Prostate gland (tissue), 2 donors: ENCODE results near the gene ADI1. TPM values are rescaled to one million over a fixed set of nuclear protein-coding genes. Genes with fewer than 3 reads are reported as not detected.

ENCODE experiments used
- DNase-seq: peaks from one replicate; pipeline ENCODE4 v3.0.0-alpha.2; 2019; ENCODE audit warnings: low spot score
- H3K27ac ChIP-seq, 2 donors: fragments of 200-600 bp; sonication (generic); 2 replicates each; pipeline ENCODE4 v1.5.1; 2017 to 2019
- H3K27me3 ChIP-seq: fragments of 200-600 bp; sonication (generic); replicated peaks from 2 replicates; pipeline ENCODE4 v1.5.1; 2019; ENCODE audit not compliant: insufficient read depth
- H3K36me3 ChIP-seq, 2 donors: fragments of 200-600 bp; sonication (generic); 1 replicate in 1 of 2; 2 replicates in 1 of 2; pipeline versions ENCODE4 v1.5.1 to v1.8.1; 2017 to 2019
- H3K4me1 ChIP-seq: fragments of 200-600 bp; sonication (generic); replicated peaks from 2 replicates; pipeline ENCODE4 v1.5.1; 2019
- H3K4me3 ChIP-seq, 2 donors: fragments of 200-600 bp; sonication (generic); 2 replicates each; pipeline ENCODE4 v1.5.1; 2017 to 2019
- H3K9me3 ChIP-seq: fragments of 200-600 bp; sonication (generic); 2 replicates; pipeline ENCODE4 v1.5.1; 2017
- POLR2A ChIP-seq: fragments of 450-650 bp; IDR thresholded peaks from one replicate; pipeline ENCODE4 v1.6.1; 2016; ENCODE audit warnings: antibody characterized with exemption, mild to moderate bottlenecking
- POLR2AphosphoS5 ChIP-seq: sonication (generic); formaldehyde crosslinking; IDR thresholded peaks from one replicate; pipeline ENCODE4 v1.6.1; 2017; ENCODE audit warnings: antibody characterized with exemption
- WGBS: methylation state at CpG from one replicate; pipeline ENCODE4 v1.1.5; 2018; 5-methylcytosine and 5-hydroxymethylcytosine counted together
- intact Hi-C: fragments of 100-400 bp; cut with DNase I; formaldehyde crosslinking; loops from one replicate; pipeline ENCODE4 v1.14.2; 2022
- total RNA-seq, 2 donors: library from RNA; depleted of rRNA; stranded (reverse); fragments of >200 nt; gene quantifications; one replicate each; pipeline ENCODE4 v1.1.0, GENCODE V29; 2016
- TF ChIP-seq, protein P1 (sequence below), 4 experiments: fragments of 200-600 bp in 2 of 4; fragments of 450-650 bp in 2 of 4; sonication (generic) in 2 of 4; IDR thresholded peaks; 1 replicate in 3 of 4; 2 replicates in 1 of 4; pipeline ENCODE4 v1.5.1; 2016 to 2019; ENCODE audit warnings: antibody characterized with exemption in 4 of 4, mild to moderate bottlenecking in 2 of 4, moderate library complexity in 2 of 4

ADI1 gene
- total RNA-seq, 2 donors from 2014 or later: 81.7 to 270 TPM

DNA sequence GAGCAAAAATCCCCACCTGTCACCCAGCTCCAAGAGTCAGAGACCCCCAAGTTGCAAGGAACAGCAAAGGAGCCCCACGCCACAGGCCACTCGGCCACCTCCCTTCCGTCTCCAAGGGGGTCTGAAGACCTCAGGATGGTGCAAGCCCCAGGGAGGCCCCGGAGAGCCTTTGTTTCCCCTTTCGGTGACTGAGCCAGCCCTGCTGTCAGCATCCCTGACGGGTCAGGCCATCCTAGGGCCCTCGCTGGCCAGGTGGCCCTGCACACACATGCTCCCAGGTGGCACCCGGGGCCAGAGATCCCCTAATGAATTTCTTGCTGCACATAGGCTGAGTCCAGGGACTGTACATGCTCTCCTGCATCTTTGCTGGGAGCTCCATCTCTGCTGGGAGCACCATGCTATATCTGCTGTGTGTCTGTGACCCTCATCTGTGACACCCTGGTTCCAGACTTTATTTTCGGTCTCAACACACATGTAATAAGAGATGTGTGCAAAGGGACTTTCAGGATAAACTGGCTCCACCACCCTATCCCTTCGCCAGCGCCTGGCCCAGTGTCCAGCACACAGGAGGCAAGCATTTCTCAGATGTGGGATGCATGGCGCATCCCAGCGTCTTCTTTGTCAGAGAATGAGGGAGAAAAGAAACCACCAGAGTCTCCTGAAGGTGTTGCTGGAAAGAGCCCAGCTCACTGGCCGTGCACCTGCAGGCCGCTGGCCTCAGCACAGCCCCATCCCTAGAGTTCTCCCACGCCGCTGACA lies 27.4 kb downstream of the ADI1 start:
- intact Hi-C loops: no loop called here
- Histone ChIP-seq H3K36me3 (peaks cover 0 to 9% of the 10 kb centered on the region in 2 donors), H3K27ac (no peak overlapping the region), H3K27me3 (no peaks in the 10 kb centered on the region), H3K9me3 (no peaks in the 10 kb centered on the region), H3K4me3 (no peak overlapping the region), H3K4me1 (no peaks in the 10 kb centered on the region)
- TF ChIP-seq POLR2A (no peak), POLR2AphosphoS5 (no peak)
- TF ChIP-seq, protein P1, sequence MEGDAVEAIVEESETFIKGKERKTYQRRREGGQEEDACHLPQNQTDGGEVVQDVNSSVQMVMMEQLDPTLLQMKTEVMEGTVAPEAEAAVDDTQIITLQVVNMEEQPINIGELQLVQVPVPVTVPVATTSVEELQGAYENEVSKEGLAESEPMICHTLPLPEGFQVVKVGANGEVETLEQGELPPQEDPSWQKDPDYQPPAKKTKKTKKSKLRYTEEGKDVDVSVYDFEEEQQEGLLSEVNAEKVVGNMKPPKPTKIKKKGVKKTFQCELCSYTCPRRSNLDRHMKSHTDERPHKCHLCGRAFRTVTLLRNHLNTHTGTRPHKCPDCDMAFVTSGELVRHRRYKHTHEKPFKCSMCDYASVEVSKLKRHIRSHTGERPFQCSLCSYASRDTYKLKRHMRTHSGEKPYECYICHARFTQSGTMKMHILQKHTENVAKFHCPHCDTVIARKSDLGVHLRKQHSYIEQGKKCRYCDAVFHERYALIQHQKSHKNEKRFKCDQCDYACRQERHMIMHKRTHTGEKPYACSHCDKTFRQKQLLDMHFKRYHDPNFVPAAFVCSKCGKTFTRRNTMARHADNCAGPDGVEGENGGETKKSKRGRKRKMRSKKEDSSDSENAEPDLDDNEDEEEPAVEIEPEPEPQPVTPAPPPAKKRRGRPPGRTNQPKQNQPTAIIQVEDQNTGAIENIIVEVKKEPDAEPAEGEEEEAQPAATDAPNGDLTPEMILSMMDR (IDR thresholded peaks at IDR 0.05): no peak
- WGBS: 92% methylated on average over 17 of the region's 17 CpGs
- DNase-seq: no peak

- no peak overlapping the region for H3K27ac ChIP-seq
- intact Hi-C loops: no loop called here
- 44% methylated on average over 6 of the region's 6 CpGs for WGBS
- no peak overlapping the region for H3K4me3 ChIP-seq
- H3K27me3 ChIP-seq: no peaks in the 10 kb centered on the region
- peaks cover 0 to 9% of the 10 kb centered on the region in 2 donors for H3K36me3 ChIP-seq
- no peak for TF ChIP-seq POLR2A
- TF ChIP-seq POLR2AphosphoS5: no peak
- TF ChIP-seq, protein P1 (IDR thresholded peaks at IDR 0.05): no peak
- no peaks in the 10 kb centered on the region for H3K9me3 ChIP-seq
- DNase-seq: no peak
- no peaks in the 10 kb centered on the region for H3K4me1 ChIP-seq
Observed at GRCh38 chr2:3491306-3491705, 28.0 kb downstream of the ADI1 start.

GRCh38 chr2:3490191-3491170 lies 28.9 kb downstream of the ADI1 start:
- 67% methylated on average over 27 of the region's 27 CpGs for WGBS
- no peaks in the 10 kb centered on the region for H3K27me3 ChIP-seq
- no peaks in the 10 kb centered on the region for H3K4me1 ChIP-seq
- H3K9me3 ChIP-seq: no peaks in the 10 kb centered on the region
- TF ChIP-seq POLR2AphosphoS5 (no peak), POLR2A (no peak)
- TF ChIP-seq, protein P1 (IDR thresholded peaks at IDR 0.05): no peak
- H3K27ac ChIP-seq: no peak overlapping the region
- no peak for DNase-seq
- peaks cover 0 to 4% of the 10 kb centered on the region in 2 donors for H3K36me3 ChIP-seq
- intact Hi-C loops: no loop called here
- H3K4me3 ChIP-seq: no peak overlapping the region

GRCh38 chr2:3489764-3490115 lies 29.6 kb downstream of the ADI1 start:
- intact Hi-C loops: no loop called here
- WGBS: 93% methylated on average over 16 of the region's 16 CpGs
- Histone ChIP-seq H3K27me3 (no peaks in the 10 kb centered on the region), H3K36me3 (no peaks in the 10 kb centered on the region), H3K4me3 (no peak overlapping the region), H3K9me3 (no peaks in the 10 kb centered on the region), H3K4me1 (no peaks in the 10 kb centered on the region), H3K27ac (no peak overlapping the region)
- TF ChIP-seq POLR2A: no peak
- no peak for DNase-seq
